PC-3 (cell line): ENCODE measurements around the gene TMEM181. TPM values are rescaled to one million over a fixed set of nuclear protein-coding genes. Genes with fewer than 3 reads are reported as not detected.

Experiments
- ATAC-seq: fragments of 200-7000 bp; cut with Tn5 transposase; 2 replicates; pipeline ENCODE4 v1.9.1; 2020; ENCODE audit warnings: mild to moderate bottlenecking, moderate library complexity
- BruUV-seq: library from RNA; stranded (reverse); fragments of 400-500 nt; replicated peaks from 2 replicates; lab custom pipeline; 2021; lab: Mats Ljungman, UMichigan
- CTCF ChIA-PET: fragments of 300-600 bp; sonication (Branson Sonifier 250); formaldehyde crosslinking; loops from one replicate; lab custom pipeline; 2022; ENCODE audit warnings: antibody characterized with exemption; lab: Charles Lee
- POLR2A ChIA-PET: fragments of 300-600 bp; sonication (Branson Sonifier 250); formaldehyde crosslinking; loops from one replicate; lab custom pipeline; 2022; ENCODE audit warnings: antibody characterized with exemption; ENCODE audit not compliant: unreplicated experiment; lab: Charles Lee
- DNase-seq: peaks from one replicate; pipeline ENCODE4 v3.0.0-alpha.2; 2015
- H2AFZ ChIP-seq: fragments of 300-600 bp; sonication (generic); 2 replicates; pipeline ENCODE4 v1.6.0; 2016; ENCODE audit warnings: antibody characterized with exemption, low read length
- H3F3A ChIP-seq: fragments of 300-600 bp; sonication (generic); one replicate; pipeline ENCODE4 v1.6.0; 2017; ENCODE audit warnings: antibody characterized with exemption, low read length, control low read depth, mild to moderate bottlenecking; ENCODE audit not compliant: unreplicated experiment
- H3K27ac ChIP-seq: fragments of 300-600 bp; sonication (generic); 2 replicates; pipeline ENCODE4 v1.5.1; 2016; ENCODE audit warnings: mild to moderate bottlenecking, low read length
- H3K27me3 ChIP-seq: fragments of 300-600 bp; sonication (generic); 2 replicates; pipeline ENCODE4 v1.6.1; 2016; ENCODE audit warnings: low read length, mixed read lengths
- H3K36me3 ChIP-seq: fragments of 300-600 bp; sonication (generic); 2 replicates; pipeline ENCODE4 v1.6.1; 2016; ENCODE audit warnings: low read depth, mixed run types, low read length, mixed read lengths
- H3K4me1 ChIP-seq: fragments of 300-600 bp; sonication (generic); 2 replicates; pipeline ENCODE4 v1.5.1; 2016; ENCODE audit warnings: low read length; ENCODE audit not compliant: insufficient read depth
- H3K4me2 ChIP-seq: fragments of 300-600 bp; sonication (generic); 2 replicates; pipeline ENCODE4 v1.6.0; 2016; ENCODE audit warnings: low read length
- H3K4me3 ChIP-seq: fragments of 300-600 bp; sonication (generic); 2 replicates; pipeline ENCODE4 v1.5.1; 2016; ENCODE audit warnings: mild to moderate bottlenecking, low read length, mixed read lengths
- H3K79me2 ChIP-seq: fragments of 300-600 bp; sonication (generic); 2 replicates; pipeline ENCODE4 v1.6.1; 2017; ENCODE audit warnings: low read length, mixed read lengths
- H3K9ac ChIP-seq: fragments of 300-600 bp; sonication (generic); 2 replicates; pipeline ENCODE4 v1.6.0; 2016; ENCODE audit warnings: mild to moderate bottlenecking, low read length
- H3K9me2 ChIP-seq: fragments of 300-600 bp; sonication (generic); replicated peaks from 2 replicates; pipeline ENCODE4 v1.6.1; 2016; ENCODE audit warnings: mixed run types, low read length, mixed read lengths
- H3K9me3 ChIP-seq: fragments of 300-600 bp; sonication (generic); 2 replicates; pipeline ENCODE4 v1.6.1; 2016; ENCODE audit warnings: low read length, mixed read lengths
- H4K20me1 ChIP-seq: fragments of 300-600 bp; sonication (generic); 2 replicates; pipeline ENCODE4 v1.6.1; 2016; ENCODE audit warnings: low read length, mixed read lengths
- EZH2 ChIP-seq: fragments of 300-600 bp; sonication (generic); IDR thresholded peaks from one replicate; pipeline ENCODE4 v1.6.1; 2017; ENCODE audit warnings: antibody characterized with exemption, mild to moderate bottlenecking, low read length; ENCODE audit not compliant: unreplicated experiment
- EZH2phosphoT487 ChIP-seq: fragments of 300-600 bp; sonication (generic); IDR thresholded peaks from 2 replicates; pipeline ENCODE4 v1.6.1; 2018; ENCODE audit warnings: mild to moderate bottlenecking, antibody characterized with exemption, low read length, borderline replicate concordance
- intact Hi-C: fragments of 100-400 bp; cut with micrococcal nuclease; formaldehyde crosslinking; loops from 2 replicates; pipeline ENCODE4 v1.9.0; 2023
- total RNA-seq: library from RNA; depleted of rRNA; stranded (reverse); fragments of >200 nt; gene quantifications from 2 replicates; pipeline ENCODE4 v1.2.3, GENCODE V29; 2014
- TF ChIP-seq, protein P1 (sequence below): fragments of 300-600 bp; sonication (generic); conservative IDR thresholded peaks from 2 replicates; pipeline ENCODE4 v1.5.1; 2017; ENCODE audit warnings: antibody characterized with exemption, low read depth, mild to moderate bottlenecking, low read length

TMEM181 gene
- total RNA-seq, 1 experiment from 2014 or later = 13.7 TPM

DNA sequence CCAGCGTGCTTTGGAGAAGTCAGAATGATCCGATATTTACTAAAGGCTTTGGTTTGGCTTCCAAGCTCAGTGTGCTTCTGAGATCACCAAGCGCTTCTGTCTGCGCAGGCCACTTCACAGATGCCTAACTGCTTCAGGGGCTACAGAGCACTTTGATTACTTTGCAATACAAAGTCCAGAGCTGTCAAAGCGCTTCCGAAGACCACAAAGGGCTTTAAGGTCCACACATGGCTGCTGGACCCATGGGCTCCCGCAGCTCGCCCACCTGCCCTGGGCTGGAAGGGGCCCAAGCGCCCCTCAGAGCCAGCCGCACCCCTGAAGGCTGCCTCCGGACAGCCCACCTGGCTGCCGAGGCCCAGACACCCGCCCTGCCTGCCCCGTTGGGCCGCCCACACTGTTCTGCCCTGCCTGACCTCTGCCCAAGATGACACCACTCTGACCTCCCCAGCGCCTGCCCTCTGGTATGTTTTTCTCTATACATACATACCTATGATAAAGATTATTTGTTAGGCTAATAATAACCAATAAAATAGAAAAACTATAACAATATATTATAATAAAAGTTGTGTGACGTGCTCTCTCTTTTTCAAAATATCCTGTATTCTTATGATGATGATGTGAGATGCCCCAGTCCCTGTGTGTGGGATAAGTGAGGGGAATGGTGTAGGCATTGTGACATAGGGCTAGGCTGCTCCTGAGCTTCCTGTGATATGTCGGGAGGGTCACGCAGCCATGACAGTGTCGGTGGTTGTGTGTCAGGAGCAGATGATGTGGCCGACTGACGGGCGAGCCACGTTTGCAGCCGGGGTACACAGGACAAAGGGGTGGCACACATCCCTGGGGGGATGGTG is 62.0 kb downstream of the TMEM181 start:
- intact Hi-C loops = no loop called here
- Histone ChIP-seq H3K9me3 (no peaks in the 10 kb centered on the region), H3K4me1 (no peaks in the 10 kb centered on the region), H2AFZ (no peak overlapping the region), H3K27ac (no peak overlapping the region), H3K79me2 (no peaks in the 10 kb centered on the region), H3K9me2 (no peaks in the 10 kb centered on the region), H3K36me3 (no peaks in the 10 kb centered on the region; the same call in 1 of the 2 replicates), H4K20me1 (no peaks in the 10 kb centered on the region), H3K9ac (no peak overlapping the region), H3K4me2 (no peak overlapping the region), H3K4me3 (no peak overlapping the region), H3K27me3 (no peaks in the 10 kb centered on the region), H3F3A (no peaks in the 10 kb centered on the region)
- ChIA-PET POLR2A (no interaction called here), CTCF (no interaction called here)
- TF ChIP-seq EZH2phosphoT487 (no peak), EZH2 (no peak)
- TF ChIP-seq, protein P1, sequence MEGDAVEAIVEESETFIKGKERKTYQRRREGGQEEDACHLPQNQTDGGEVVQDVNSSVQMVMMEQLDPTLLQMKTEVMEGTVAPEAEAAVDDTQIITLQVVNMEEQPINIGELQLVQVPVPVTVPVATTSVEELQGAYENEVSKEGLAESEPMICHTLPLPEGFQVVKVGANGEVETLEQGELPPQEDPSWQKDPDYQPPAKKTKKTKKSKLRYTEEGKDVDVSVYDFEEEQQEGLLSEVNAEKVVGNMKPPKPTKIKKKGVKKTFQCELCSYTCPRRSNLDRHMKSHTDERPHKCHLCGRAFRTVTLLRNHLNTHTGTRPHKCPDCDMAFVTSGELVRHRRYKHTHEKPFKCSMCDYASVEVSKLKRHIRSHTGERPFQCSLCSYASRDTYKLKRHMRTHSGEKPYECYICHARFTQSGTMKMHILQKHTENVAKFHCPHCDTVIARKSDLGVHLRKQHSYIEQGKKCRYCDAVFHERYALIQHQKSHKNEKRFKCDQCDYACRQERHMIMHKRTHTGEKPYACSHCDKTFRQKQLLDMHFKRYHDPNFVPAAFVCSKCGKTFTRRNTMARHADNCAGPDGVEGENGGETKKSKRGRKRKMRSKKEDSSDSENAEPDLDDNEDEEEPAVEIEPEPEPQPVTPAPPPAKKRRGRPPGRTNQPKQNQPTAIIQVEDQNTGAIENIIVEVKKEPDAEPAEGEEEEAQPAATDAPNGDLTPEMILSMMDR = no peak
- no TSS peak for BruUV-seq
- ATAC-seq = no peak
- no peak for DNase-seq

DNA sequence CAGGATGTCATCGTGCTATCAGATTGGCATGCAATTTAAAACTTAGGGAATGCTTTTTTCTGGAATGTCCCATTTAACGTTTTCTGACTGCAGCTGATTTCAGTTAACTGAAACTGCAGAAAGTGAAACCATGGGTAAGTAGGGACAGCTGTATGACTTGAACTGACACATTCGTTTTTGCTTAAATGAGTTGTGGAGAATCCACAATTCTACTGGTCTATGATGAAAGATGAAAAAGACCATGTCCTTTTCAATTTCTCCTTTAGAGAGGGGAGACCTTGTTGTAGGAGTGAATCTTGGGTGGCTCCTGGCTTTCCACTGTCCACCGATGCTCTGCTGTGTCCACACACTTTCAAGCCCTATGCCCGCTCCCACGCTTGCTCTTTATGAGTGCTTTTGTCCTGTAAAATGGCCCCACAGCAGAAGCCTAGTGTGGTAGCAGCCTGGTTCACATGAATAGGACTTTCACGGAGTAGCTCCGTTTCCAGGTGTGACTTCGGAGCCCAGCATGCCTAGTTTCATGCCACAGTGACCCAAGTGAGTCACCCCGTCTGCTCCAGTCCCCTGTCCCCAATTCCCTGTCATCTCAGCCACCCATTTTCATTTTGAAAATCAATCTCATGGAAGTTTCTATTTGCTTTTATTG is 62.8 kb downstream of the TMEM181 start:
- H3K79me2 ChIP-seq = no peaks in the 10 kb centered on the region
- no peaks in the 10 kb centered on the region for H3K9me3 ChIP-seq
- no peaks in the 10 kb centered on the region for H3K9me2 ChIP-seq
- TF ChIP-seq EZH2phosphoT487 (no peak), EZH2 (no peak)
- TF ChIP-seq, protein P1 = no peak
- H3K4me3 ChIP-seq = no peak overlapping the region
- H3F3A ChIP-seq = no peaks in the 10 kb centered on the region
- no TSS peak for BruUV-seq
- ATAC-seq (no peak), DNase-seq (no peak)
- no peaks in the 10 kb centered on the region; the same call in 1 of the 2 replicates for H3K36me3 ChIP-seq
- no peak overlapping the region for H3K27ac ChIP-seq
- CTCF ChIA-PET = no interaction called here
- no peaks in the 10 kb centered on the region for H3K27me3 ChIP-seq
- H3K4me2 ChIP-seq = no peak overlapping the region
- no peaks in the 10 kb centered on the region for H3K4me1 ChIP-seq
- POLR2A ChIA-PET = no interaction called here
- H2AFZ ChIP-seq = no peak overlapping the region
- intact Hi-C loops = no loop called here
- H3K9ac ChIP-seq = no peak overlapping the region
- no peaks in the 10 kb centered on the region for H4K20me1 ChIP-seq
